Hepatocyte (in vitro differentiated cells): ENCODE data around the gene AOAH.

Experiments
- EZH2 ChIP-seq: fragments of 200-600 bp; sonication (generic); IDR thresholded peaks from 2 replicates; pipeline ENCODE4 v1.6.1; 2016; ENCODE audit warnings: antibody characterized with exemption, mild to moderate bottlenecking, borderline replicate concordance
- TF ChIP-seq, protein P1 (sequence below): fragments of 200-600 bp; sonication (generic); IDR thresholded peaks from 2 replicates; pipeline ENCODE4 v1.5.1; 2016; ENCODE audit warnings: antibody characterized with exemption, mild to moderate bottlenecking; ENCODE audit not compliant: poor library complexity

DNA sequence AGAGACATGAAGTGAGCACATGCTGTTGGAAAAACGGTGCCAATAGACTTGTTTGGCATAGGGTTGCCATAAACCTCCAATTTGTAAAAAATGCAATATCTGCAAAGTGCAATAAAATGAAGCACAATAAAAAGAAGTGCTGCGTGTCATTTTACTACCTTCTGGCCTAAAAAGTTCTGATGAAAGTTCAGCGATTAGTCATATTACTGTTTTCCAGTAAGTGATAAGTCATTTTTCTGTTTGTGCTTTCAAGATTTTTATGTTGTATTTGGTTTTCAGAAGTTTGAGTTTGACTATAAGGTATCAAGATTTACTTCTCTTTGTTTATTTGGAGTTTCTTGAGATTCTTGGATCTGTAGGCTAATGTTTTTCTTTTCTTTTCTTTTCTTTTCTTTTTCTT is 16.8 kb downstream of the AOAH start:
- TF ChIP-seq EZH2: no peak
- TF ChIP-seq, protein P1, sequence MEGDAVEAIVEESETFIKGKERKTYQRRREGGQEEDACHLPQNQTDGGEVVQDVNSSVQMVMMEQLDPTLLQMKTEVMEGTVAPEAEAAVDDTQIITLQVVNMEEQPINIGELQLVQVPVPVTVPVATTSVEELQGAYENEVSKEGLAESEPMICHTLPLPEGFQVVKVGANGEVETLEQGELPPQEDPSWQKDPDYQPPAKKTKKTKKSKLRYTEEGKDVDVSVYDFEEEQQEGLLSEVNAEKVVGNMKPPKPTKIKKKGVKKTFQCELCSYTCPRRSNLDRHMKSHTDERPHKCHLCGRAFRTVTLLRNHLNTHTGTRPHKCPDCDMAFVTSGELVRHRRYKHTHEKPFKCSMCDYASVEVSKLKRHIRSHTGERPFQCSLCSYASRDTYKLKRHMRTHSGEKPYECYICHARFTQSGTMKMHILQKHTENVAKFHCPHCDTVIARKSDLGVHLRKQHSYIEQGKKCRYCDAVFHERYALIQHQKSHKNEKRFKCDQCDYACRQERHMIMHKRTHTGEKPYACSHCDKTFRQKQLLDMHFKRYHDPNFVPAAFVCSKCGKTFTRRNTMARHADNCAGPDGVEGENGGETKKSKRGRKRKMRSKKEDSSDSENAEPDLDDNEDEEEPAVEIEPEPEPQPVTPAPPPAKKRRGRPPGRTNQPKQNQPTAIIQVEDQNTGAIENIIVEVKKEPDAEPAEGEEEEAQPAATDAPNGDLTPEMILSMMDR: no peak
